HL-60 (cell line): ENCODE measurements around the gene STN1.

Experiments used
- CTCF ChIP-seq: IDR thresholded peaks from one replicate; pipeline ENCODE4 v1.5.1; 2011; ENCODE audit warnings: low read length, control low read depth, inconsistent platforms; ENCODE audit not compliant: insufficient read depth
- POLR2AphosphoS5 ChIP-seq: IDR thresholded peaks from 2 replicates; pipeline ENCODE4 v1.6.1; 2012; ENCODE audit warnings: low read depth
- SPI1 ChIP-seq: IDR thresholded peaks from 2 replicates; pipeline ENCODE4 v1.6.1; 2012; ENCODE audit warnings: low read depth, mild to moderate bottlenecking, borderline replicate concordance
- TF ChIP-seq, protein P1 (sequence below): IDR thresholded peaks from 2 replicates; pipeline ENCODE4 v1.6.1; 2012; ENCODE audit warnings: low read depth; ENCODE audit not compliant: insufficient replicate concordance

DNA sequence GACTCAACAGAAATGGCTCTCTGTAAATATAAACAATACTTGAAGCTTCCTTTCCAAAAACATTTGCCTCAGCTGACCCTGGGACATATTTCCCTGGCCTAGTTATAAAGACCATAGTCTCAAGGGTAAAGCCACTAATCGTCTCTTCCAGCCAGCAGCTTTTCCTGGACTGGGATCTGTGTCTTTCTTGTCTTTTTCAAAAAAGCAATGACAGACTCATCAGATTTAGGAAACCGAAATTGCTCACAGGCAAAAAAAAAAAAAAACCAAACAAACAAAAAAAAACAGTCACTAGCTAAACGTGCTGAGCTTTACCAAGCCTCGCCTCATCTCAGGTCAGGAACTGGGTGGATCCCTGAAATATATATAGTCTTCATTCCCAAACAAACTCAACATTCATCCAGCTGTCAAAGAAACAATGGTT is 23.5 kb downstream of the STN1 start:
- TF ChIP-seq CTCF, result no peak
- no peak for TF ChIP-seq POLR2AphosphoS5
- TF ChIP-seq SPI1, result no peak
- TF ChIP-seq, protein P1, sequence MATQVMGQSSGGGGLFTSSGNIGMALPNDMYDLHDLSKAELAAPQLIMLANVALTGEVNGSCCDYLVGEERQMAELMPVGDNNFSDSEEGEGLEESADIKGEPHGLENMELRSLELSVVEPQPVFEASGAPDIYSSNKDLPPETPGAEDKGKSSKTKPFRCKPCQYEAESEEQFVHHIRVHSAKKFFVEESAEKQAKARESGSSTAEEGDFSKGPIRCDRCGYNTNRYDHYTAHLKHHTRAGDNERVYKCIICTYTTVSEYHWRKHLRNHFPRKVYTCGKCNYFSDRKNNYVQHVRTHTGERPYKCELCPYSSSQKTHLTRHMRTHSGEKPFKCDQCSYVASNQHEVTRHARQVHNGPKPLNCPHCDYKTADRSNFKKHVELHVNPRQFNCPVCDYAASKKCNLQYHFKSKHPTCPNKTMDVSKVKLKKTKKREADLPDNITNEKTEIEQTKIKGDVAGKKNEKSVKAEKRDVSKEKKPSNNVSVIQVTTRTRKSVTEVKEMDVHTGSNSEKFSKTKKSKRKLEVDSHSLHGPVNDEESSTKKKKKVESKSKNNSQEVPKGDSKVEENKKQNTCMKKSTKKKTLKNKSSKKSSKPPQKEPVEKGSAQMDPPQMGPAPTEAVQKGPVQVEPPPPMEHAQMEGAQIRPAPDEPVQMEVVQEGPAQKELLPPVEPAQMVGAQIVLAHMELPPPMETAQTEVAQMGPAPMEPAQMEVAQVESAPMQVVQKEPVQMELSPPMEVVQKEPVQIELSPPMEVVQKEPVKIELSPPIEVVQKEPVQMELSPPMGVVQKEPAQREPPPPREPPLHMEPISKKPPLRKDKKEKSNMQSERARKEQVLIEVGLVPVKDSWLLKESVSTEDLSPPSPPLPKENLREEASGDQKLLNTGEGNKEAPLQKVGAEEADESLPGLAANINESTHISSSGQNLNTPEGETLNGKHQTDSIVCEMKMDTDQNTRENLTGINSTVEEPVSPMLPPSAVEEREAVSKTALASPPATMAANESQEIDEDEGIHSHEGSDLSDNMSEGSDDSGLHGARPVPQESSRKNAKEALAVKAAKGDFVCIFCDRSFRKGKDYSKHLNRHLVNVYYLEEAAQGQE, result no peak
